Neural cell (in vitro differentiated cells): ENCODE results near the gene DHPS. TPM values are rescaled to one million over a fixed set of nuclear protein-coding genes. Genes with fewer than 3 reads are reported as not detected.
A peak's percentile ranks its signal among the peaks of the same experiment; 100 is the strongest.

Source experiments
- H2AFZ ChIP-seq: fragments of 200-600, 300-800 bp; sonication (generic), shearing (Covaris generic); 2 replicates; pipeline ENCODE4 v1.6.0; 2014; ENCODE audit warnings: low read depth, mild to moderate bottlenecking, antibody characterized with exemption, low read length, moderate library complexity
- H3F3A ChIP-seq: fragments of 200-600 bp; shearing (Covaris generic); 2 replicates; pipeline ENCODE4 v1.6.1; 2016; ENCODE audit warnings: mild to moderate bottlenecking, moderate library complexity, mixed read lengths, antibody characterized with exemption, low read length; ENCODE audit not compliant: insufficient read depth, poor library complexity, severe bottlenecking
- H3K27ac ChIP-seq: fragments of 200-600, 300-800 bp; sonication (generic), shearing (Covaris generic); 2 replicates; pipeline ENCODE4 v1.5.1; 2014; ENCODE audit warnings: mild to moderate bottlenecking, low read length, moderate library complexity
- H3K27me3 ChIP-seq: fragments of 300-800, 200-600 bp; sonication (generic), shearing (Covaris generic); 2 replicates; pipeline ENCODE4 v1.6.0; 2014; ENCODE audit warnings: mild to moderate bottlenecking, low read depth, low read length, moderate library complexity; ENCODE audit not compliant: insufficient read depth
- H3K36me3 ChIP-seq: fragments of 300-800, 200-600 bp; sonication (generic), shearing (Covaris generic); 2 replicates; pipeline ENCODE4 v1.5.1; 2014; ENCODE audit warnings: mild to moderate bottlenecking, antibody characterized with exemption, low read length, moderate library complexity; ENCODE audit not compliant: insufficient read depth
- H3K4me2 ChIP-seq: fragments of 300-800, 200-600 bp; sonication (generic), shearing (Covaris generic); 2 replicates; pipeline ENCODE4 v1.6.0; 2014; ENCODE audit warnings: mild to moderate bottlenecking, low read length
- H3K4me3 ChIP-seq: fragments of 300-800, 200-600 bp; sonication (generic), shearing (Covaris generic); 2 replicates; pipeline ENCODE4 v1.5.1; 2014; ENCODE audit warnings: mild to moderate bottlenecking, low read length, moderate library complexity
- H3K79me2 ChIP-seq: fragments of 200-600 bp; shearing (Covaris generic); replicated peaks from 2 replicates; pipeline ENCODE4 v1.6.0; 2014; ENCODE audit warnings: mild to moderate bottlenecking, low read length, moderate library complexity; ENCODE audit not compliant: insufficient read depth
- H3K9ac ChIP-seq: fragments of 300-800, 200-600 bp; sonication (generic), shearing (Covaris generic); 2 replicates; pipeline ENCODE4 v1.6.1; 2016; ENCODE audit warnings: mild to moderate bottlenecking, low read length, mixed read lengths
- H3K9me2 ChIP-seq: fragments of 200-600 bp; shearing (Covaris generic); 2 replicates; pipeline ENCODE4 v1.6.1; 2016; ENCODE audit warnings: mild to moderate bottlenecking, low read length, mixed read lengths; ENCODE audit not compliant: insufficient read depth
- H3K9me3 ChIP-seq: fragments of 200-600, 300-800 bp; sonication (generic), shearing (Covaris generic); 2 replicates; pipeline ENCODE4 v1.6.1; 2016; ENCODE audit warnings: mild to moderate bottlenecking, mixed run types, low read length, moderate library complexity, mixed read lengths
- H4K20me1 ChIP-seq: fragments of 200-600 bp; shearing (Covaris generic); 2 replicates; pipeline ENCODE4 v1.6.1; 2016; ENCODE audit warnings: mild to moderate bottlenecking, mixed run types; ENCODE audit not compliant: insufficient read depth
- CTCF ChIP-seq: fragments of 450-650 bp; IDR thresholded peaks from 2 replicates; pipeline ENCODE4 v1.5.1; 2014; ENCODE audit warnings: antibody characterized with exemption, mild to moderate bottlenecking, moderate library complexity; ENCODE audit not compliant: poor library complexity, severe bottlenecking
- EP300 ChIP-seq: fragments of 450-650 bp; conservative IDR thresholded peaks from 2 replicates; pipeline ENCODE4 v1.6.1; 2014; ENCODE audit warnings: antibody characterized with exemption, mild to moderate bottlenecking, moderate library complexity; ENCODE audit not compliant: poor library complexity, severe bottlenecking
- EZH2 ChIP-seq: fragments of 200-600, 300-800 bp; shearing (Covaris generic), sonication (generic); IDR thresholded peaks from 2 replicates; pipeline ENCODE4 v1.6.1; 2014; ENCODE audit warnings: antibody characterized with exemption, low read length, borderline replicate concordance, mild to moderate bottlenecking; ENCODE audit not compliant: insufficient read depth, poor library complexity, severe bottlenecking
- MXI1 ChIP-seq: fragments of 450-650 bp; conservative IDR thresholded peaks from 2 replicates; pipeline ENCODE4 v1.6.1; 2014; ENCODE audit warnings: antibody characterized with exemption, mild to moderate bottlenecking; ENCODE audit not compliant: poor library complexity, severe bottlenecking
- POLR2AphosphoS5 ChIP-seq: IDR thresholded peaks from 2 replicates; pipeline ENCODE4 v1.6.1; 2012
- RAD21 ChIP-seq: fragments of 450-650 bp; conservative IDR thresholded peaks from 2 replicates; pipeline ENCODE4 v1.6.1; 2014; ENCODE audit warnings: antibody characterized with exemption, mild to moderate bottlenecking, moderate library complexity
- SMC3 ChIP-seq: fragments of 450-650 bp; conservative IDR thresholded peaks from 2 replicates; pipeline ENCODE4 v1.6.1; 2014; ENCODE audit warnings: antibody characterized with exemption, mild to moderate bottlenecking, moderate library complexity; ENCODE audit not compliant: poor library complexity
- TAF1 ChIP-seq: IDR thresholded peaks from 2 replicates; pipeline ENCODE4 v1.6.1; 2012; ENCODE audit warnings: low read depth
- polyA plus RNA-seq: library from polyadenylated mRNA; depleted of rRNA; stranded (reverse); fragments of >200 nt; gene quantifications from 2 replicates; pipeline ENCODE4 v1.2.3, GENCODE V29; 2014
- TF ChIP-seq, protein P1 (sequence below): IDR thresholded peaks from 2 replicates; pipeline ENCODE4 v1.6.1; 2012; ENCODE audit warnings: borderline replicate concordance

The DHPS gene
- polyA plus RNA-seq, 1 donor from 2014 or later: 239 TPM

DNA sequence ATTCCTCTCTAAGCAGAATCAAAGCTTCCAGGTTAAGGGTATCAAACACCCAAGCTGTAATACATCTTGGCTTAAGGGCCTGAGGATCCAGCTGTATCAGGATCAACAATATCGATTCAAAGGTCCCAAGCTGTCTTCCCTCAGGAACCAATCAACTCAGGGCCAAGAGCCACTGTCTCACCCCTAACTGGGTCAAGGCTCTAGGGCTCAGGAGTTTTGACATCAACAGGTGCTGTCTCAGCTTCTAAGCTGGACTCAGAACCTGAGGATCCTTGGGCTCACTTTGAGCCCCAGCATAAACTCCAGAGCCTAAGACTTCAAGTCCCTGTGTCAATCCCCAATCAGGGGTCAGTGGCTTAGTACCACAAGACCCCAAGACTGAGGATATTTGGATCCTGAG lies 13.8 kb upstream of the DHPS start:
- peaks cover 5% of the 10 kb centered on the region for H3F3A ChIP-seq

GRCh38 chr19:12695096-12695495 lies 13.4 kb upstream of the DHPS start:
- H3K27ac ChIP-seq: no peak overlapping the region
- no peaks in the 10 kb centered on the region for H3K9me2 ChIP-seq
- no peak overlapping the region for H3K9ac ChIP-seq
- H3F3A ChIP-seq: peaks cover 5% of the 10 kb centered on the region
- no peaks in the 10 kb centered on the region for H4K20me1 ChIP-seq
- TF ChIP-seq TAF1 (no peak), RAD21 (no peak), POLR2AphosphoS5 (no peak), MXI1 (no peak), SMC3 (no peak), EZH2 (no peak), EP300 (no peak), CTCF (no peak)
- TF ChIP-seq, protein P1, sequence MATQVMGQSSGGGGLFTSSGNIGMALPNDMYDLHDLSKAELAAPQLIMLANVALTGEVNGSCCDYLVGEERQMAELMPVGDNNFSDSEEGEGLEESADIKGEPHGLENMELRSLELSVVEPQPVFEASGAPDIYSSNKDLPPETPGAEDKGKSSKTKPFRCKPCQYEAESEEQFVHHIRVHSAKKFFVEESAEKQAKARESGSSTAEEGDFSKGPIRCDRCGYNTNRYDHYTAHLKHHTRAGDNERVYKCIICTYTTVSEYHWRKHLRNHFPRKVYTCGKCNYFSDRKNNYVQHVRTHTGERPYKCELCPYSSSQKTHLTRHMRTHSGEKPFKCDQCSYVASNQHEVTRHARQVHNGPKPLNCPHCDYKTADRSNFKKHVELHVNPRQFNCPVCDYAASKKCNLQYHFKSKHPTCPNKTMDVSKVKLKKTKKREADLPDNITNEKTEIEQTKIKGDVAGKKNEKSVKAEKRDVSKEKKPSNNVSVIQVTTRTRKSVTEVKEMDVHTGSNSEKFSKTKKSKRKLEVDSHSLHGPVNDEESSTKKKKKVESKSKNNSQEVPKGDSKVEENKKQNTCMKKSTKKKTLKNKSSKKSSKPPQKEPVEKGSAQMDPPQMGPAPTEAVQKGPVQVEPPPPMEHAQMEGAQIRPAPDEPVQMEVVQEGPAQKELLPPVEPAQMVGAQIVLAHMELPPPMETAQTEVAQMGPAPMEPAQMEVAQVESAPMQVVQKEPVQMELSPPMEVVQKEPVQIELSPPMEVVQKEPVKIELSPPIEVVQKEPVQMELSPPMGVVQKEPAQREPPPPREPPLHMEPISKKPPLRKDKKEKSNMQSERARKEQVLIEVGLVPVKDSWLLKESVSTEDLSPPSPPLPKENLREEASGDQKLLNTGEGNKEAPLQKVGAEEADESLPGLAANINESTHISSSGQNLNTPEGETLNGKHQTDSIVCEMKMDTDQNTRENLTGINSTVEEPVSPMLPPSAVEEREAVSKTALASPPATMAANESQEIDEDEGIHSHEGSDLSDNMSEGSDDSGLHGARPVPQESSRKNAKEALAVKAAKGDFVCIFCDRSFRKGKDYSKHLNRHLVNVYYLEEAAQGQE: no peak
- no peak overlapping the region for H2AFZ ChIP-seq
- H3K79me2 ChIP-seq: no peaks in the 10 kb centered on the region
- no peaks in the 10 kb centered on the region for H3K9me3 ChIP-seq
- peak overlapping the region; percentile 99 for H3K4me3 ChIP-seq
- H3K4me2 ChIP-seq: no peak overlapping the region
- no peaks in the 10 kb centered on the region for H3K36me3 ChIP-seq
- no peaks in the 10 kb centered on the region for H3K27me3 ChIP-seq

More for the DNA sequence above, 13.8 kb upstream of the DHPS start:
- Histone ChIP-seq H3K4me2 (peak overlapping the region; percentile 55), H2AFZ (no peak overlapping the region), H3K9me3 (no peaks in the 10 kb centered on the region), H4K20me1 (no peaks in the 10 kb centered on the region), H3K9ac (peak overlapping the region; percentile 76), H3K27ac (no peak overlapping the region), H3K9me2 (no peaks in the 10 kb centered on the region), H3K79me2 (no peaks in the 10 kb centered on the region), H3K36me3 (no peaks in the 10 kb centered on the region), H3K27me3 (no peaks in the 10 kb centered on the region), H3K4me3 (peak overlapping the region; percentile 99)
- TF ChIP-seq CTCF (no peak), TAF1 (no peak), MXI1 (no peak), POLR2AphosphoS5 (no peak), RAD21 (no peak), SMC3 (no peak), EP300 (no peak), EZH2 (no peak)
- TF ChIP-seq, protein P1: no peak
